GM23338 (cell line): ENCODE results near the gene GSS. TPM values are rescaled to one million over a fixed set of nuclear protein-coding genes. Genes with fewer than 3 reads are reported as not detected.

ENCODE experiments used
- CTCF ChIP-seq, 2 experiments: fragments of 200-600 bp in 1 of 2; sonication (generic) in 1 of 2; conservative IDR thresholded peaks; 2 replicates each; pipeline versions ENCODE4 v1.5.1 to v1.6.1; 2016 to 2017; ENCODE audit warnings: antibody characterized with exemption in 2 of 2, low read depth in 2 of 2, mild to moderate bottlenecking in 2 of 2, moderate library complexity in 1 of 2
- ETS1 ChIP-seq: IDR thresholded peaks from 2 replicates; pipeline ENCODE4 v1.6.1; 2016; ENCODE audit warnings: antibody characterized with exemption
- ZNF114 ChIP-seq: fragments of 250-450 bp; sonication (Bioruptor Pico); IDR thresholded peaks from 2 replicates; pipeline ENCODE4 v1.5.0; 2020; ENCODE audit warnings: mild to moderate bottlenecking, moderate library complexity
- ZNF462 ChIP-seq: fragments of 250-450 bp; sonication (Bioruptor Pico); IDR thresholded peaks from 2 replicates; pipeline ENCODE4 v1.5.0; 2020; ENCODE audit warnings: mild to moderate bottlenecking, moderate library complexity
- polyA plus RNA-seq: library from polyadenylated mRNA; unstranded; fragments of >200 nt; fragmentation: Nextera tagmentation; extraction: Ambion mirVana; gene quantifications from 2 replicates; pipeline ENCODE4 v1.2.1, GENCODE V29; 2016
- total RNA-seq: library from RNA; depleted of rRNA; stranded (reverse); fragments of >200 nt; shearing (Covaris generic); gene quantifications from 2 replicates; pipeline ENCODE4 v1.2.3, GENCODE V29; 2014

The GSS gene
- total and polyA plus RNA-seq, 2 experiments from 2014 or later, result 34.0 to 63.3 TPM

- no peak for TF ChIP-seq ZNF462 (CRISPR knock-in tag)
- no peak for TF ChIP-seq CTCF (conservative IDR thresholded peaks at IDR 0.05; ENCODE audit: low read depth in 2 of 2)
- no peak for TF ChIP-seq ZNF114 (CRISPR knock-in tag)
- no peak for TF ChIP-seq ETS1
Observed at GRCh38 chr20:34985461-34986310, 30.1 kb upstream of the GSS start (continued).
